Measurements from ENCODE around the gene ZNF414.

DNA sequence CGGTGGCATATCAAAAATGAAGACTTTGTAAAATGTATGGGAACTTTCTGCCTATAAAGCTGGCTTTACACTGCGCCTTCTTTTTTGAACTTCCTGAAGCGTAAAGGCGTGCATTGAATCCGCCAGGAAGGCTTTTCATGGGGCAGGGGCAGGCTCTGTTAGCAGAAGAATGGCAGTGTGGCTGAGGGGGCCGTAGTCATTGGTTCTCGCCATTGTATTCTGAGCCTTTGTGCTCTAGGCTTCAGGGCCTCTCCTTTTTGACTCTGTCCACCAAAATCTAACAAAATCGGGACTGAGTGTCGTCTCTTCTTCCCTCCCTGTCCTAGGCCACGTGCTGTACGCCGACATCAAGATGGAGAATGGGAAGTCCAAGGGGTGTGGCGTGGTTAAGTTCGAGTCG, 25.6 kb downstream of the ZNF414 start:
- TF ChIP-seq, protein P1, sequence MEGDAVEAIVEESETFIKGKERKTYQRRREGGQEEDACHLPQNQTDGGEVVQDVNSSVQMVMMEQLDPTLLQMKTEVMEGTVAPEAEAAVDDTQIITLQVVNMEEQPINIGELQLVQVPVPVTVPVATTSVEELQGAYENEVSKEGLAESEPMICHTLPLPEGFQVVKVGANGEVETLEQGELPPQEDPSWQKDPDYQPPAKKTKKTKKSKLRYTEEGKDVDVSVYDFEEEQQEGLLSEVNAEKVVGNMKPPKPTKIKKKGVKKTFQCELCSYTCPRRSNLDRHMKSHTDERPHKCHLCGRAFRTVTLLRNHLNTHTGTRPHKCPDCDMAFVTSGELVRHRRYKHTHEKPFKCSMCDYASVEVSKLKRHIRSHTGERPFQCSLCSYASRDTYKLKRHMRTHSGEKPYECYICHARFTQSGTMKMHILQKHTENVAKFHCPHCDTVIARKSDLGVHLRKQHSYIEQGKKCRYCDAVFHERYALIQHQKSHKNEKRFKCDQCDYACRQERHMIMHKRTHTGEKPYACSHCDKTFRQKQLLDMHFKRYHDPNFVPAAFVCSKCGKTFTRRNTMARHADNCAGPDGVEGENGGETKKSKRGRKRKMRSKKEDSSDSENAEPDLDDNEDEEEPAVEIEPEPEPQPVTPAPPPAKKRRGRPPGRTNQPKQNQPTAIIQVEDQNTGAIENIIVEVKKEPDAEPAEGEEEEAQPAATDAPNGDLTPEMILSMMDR (IDR thresholded peaks at IDR 0.05): no peak
- TF ChIP-seq POLR2A (IDR thresholded peaks at IDR 0.05): no peak

Data from tibial nerve (tissue), 3 donors.